Smooth muscle cell (in vitro differentiated cells): ENCODE data around the gene FBXO24. TPM values are rescaled to one million over a fixed set of nuclear protein-coding genes. Genes with fewer than 3 reads are reported as not detected.

Experiments
- DNase-seq: peaks from one replicate; lab custom pipeline; 2025; ENCODE audit not compliant: unreplicated experiment; lab: John Stamatoyannopoulos, UW
- H2AFZ ChIP-seq: fragments of 200-600 bp; sonication (generic); 2 replicates; pipeline ENCODE4 v1.6.0; 2016; ENCODE audit warnings: antibody characterized with exemption, low read depth, mild to moderate bottlenecking
- H3F3A ChIP-seq: fragments of 200-600 bp; sonication (generic); 2 replicates; pipeline ENCODE4 v1.6.0; 2017; ENCODE audit warnings: antibody characterized with exemption, low read depth
- H3K27ac ChIP-seq: fragments of 200-600 bp; sonication (generic); 2 replicates; pipeline ENCODE4 v1.5.1; 2016; ENCODE audit warnings: low read depth, mild to moderate bottlenecking
- H3K27me3 ChIP-seq: fragments of 200-600 bp; sonication (generic); 2 replicates; pipeline ENCODE4 v1.6.1; 2016; ENCODE audit warnings: low read depth, mild to moderate bottlenecking
- H3K36me3 ChIP-seq: fragments of 200-600 bp; sonication (generic); 2 replicates; pipeline ENCODE4 v1.5.1; 2016; ENCODE audit warnings: low read depth
- H3K4me1 ChIP-seq: fragments of 200-600 bp; sonication (generic); 2 replicates; pipeline ENCODE4 v1.5.1; 2016; ENCODE audit warnings: low read depth
- H3K4me2 ChIP-seq: fragments of 200-600 bp; sonication (generic); 2 replicates; pipeline ENCODE4 v1.6.0; 2016; ENCODE audit warnings: mild to moderate bottlenecking
- H3K4me3 ChIP-seq: fragments of 200-600 bp; sonication (generic); 2 replicates; pipeline ENCODE4 v1.5.1; 2016; ENCODE audit warnings: mild to moderate bottlenecking
- H3K79me2 ChIP-seq: fragments of 200-600 bp; sonication (generic); 2 replicates; pipeline ENCODE4 v1.6.0; 2016; ENCODE audit warnings: low read depth, mild to moderate bottlenecking
- H3K9ac ChIP-seq: fragments of 200-600 bp; sonication (generic); 2 replicates; pipeline ENCODE4 v1.6.0; 2016; ENCODE audit warnings: low read depth
- H3K9me3 ChIP-seq: fragments of 200-600 bp; sonication (generic); replicated peaks from 2 replicates; pipeline ENCODE4 v1.5.1; 2016; ENCODE audit warnings: low read depth
- H4K20me1 ChIP-seq: fragments of 200-600 bp; sonication (generic); 2 replicates; pipeline ENCODE4 v1.6.0; 2016; ENCODE audit warnings: low read depth
- CTCF ChIP-seq: fragments of 200-600 bp; sonication (generic); IDR thresholded peaks from 2 replicates; pipeline ENCODE4 v1.5.1; 2017; ENCODE audit warnings: borderline replicate concordance, mild to moderate bottlenecking, antibody characterized with exemption; ENCODE audit not compliant: insufficient read depth, poor library complexity, severe bottlenecking
- WGBS: methylation state at CpG from one replicate; pipeline ENCODE4 v1.1.7; 2016; ENCODE audit warnings: low lambda C conversion rate; 5-methylcytosine and 5-hydroxymethylcytosine counted together
- polyA plus RNA-seq: library from polyadenylated mRNA; unstranded; fragments of >200 nt; fragmentation: Nextera tagmentation; extraction: Ambion mirVana; gene quantifications from 2 replicates; pipeline ENCODE4 v1.2.1, GENCODE V29; 2016
- total RNA-seq: library from RNA; depleted of rRNA; stranded (reverse); fragments of >200 nt; gene quantifications from 2 replicates; pipeline ENCODE4 v1.2.3, GENCODE V29; 2014

Gene FBXO24
- total and polyA plus RNA-seq, 2 experiments from 2014 or later: 0.22 to 0.61 TPM

- Histone ChIP-seq H2AFZ (no peak overlapping the region), H3K4me2 (no peak overlapping the region), H4K20me1 (peaks cover 13% of the 10 kb centered on the region), H3K4me3 (no peak overlapping the region), H3F3A (peaks cover 20% of the 10 kb centered on the region), H3K79me2 (no peaks in the 10 kb centered on the region), H3K27ac (no peak overlapping the region), H3K9ac (no peak overlapping the region), H3K27me3 (no peaks in the 10 kb centered on the region), H3K9me3 (no peaks in the 10 kb centered on the region), H3K36me3 (no peaks in the 10 kb centered on the region), H3K4me1 (peaks cover 14% of the 10 kb centered on the region)
- no peak for TF ChIP-seq CTCF
- DNase-seq: no peak
- WGBS: 97% methylated on average over 5 of the region's 5 CpGs
Observed at GRCh38 chr7:100609958-100610357, 23.8 kb downstream of the FBXO24 start.

- Histone ChIP-seq H3K9me3 (no peaks in the 10 kb centered on the region), H3K27me3 (no peaks in the 10 kb centered on the region), H2AFZ (peak within 1 kb of the TSS; percentile 62), H3K27ac (peak within 1 kb of the TSS; percentile 60), H3F3A (peaks cover 7% of the 10 kb centered on the region), H3K4me2 (peak within 1 kb of the TSS; percentile 96), H3K9ac (peak within 1 kb of the TSS; percentile 71), H3K4me1 (peaks cover 10% of the 10 kb centered on the region), H3K79me2 (no peaks in the 10 kb centered on the region), H3K36me3 (no peaks in the 10 kb centered on the region), H3K4me3 (peak within 1 kb of the TSS; percentile 54), H4K20me1 (no peaks in the 10 kb centered on the region)
- 1% methylated on average over 50 of the region's 61 CpGs for WGBS
- no peak for TF ChIP-seq CTCF
- DNase-seq: peak; percentile 93
Observed at GRCh38 chr7:100611983-100612729, 26.0 kb downstream of the FBXO24 start, which contains the start of gene MOSPD3. Gene MOSPD3, plus strand, starts transcription at chr7:100612540. Its CDS starts 252 bp downstream, at chr7:100612792.

GRCh38 chr7:100612730-100613390 lies 26.7 kb downstream of the FBXO24 start:
- Histone ChIP-seq H3K9me3 (no peaks in the 10 kb centered on the region), H3K27me3 (no peaks in the 10 kb centered on the region), H3F3A (peaks cover 7% of the 10 kb centered on the region), H3K9ac (peak overlapping the region; percentile 64), H3K4me2 (peak overlapping the region; percentile 96), H3K79me2 (no peaks in the 10 kb centered on the region), H2AFZ (peak overlapping the region; percentile 62), H3K4me1 (peaks cover 10% of the 10 kb centered on the region), H3K4me3 (peak overlapping the region; percentile 54), H3K36me3 (no peaks in the 10 kb centered on the region), H3K27ac (no peak overlapping the region), H4K20me1 (no peaks in the 10 kb centered on the region)
- no peak for TF ChIP-seq CTCF
- no peak for DNase-seq
- WGBS: 12% methylated on average over 26 of the region's 29 CpGs
